Caco-2 (cell line): ENCODE measurements around the gene SLC6A20. TPM values are rescaled to one million over a fixed set of nuclear protein-coding genes. Genes with fewer than 3 reads are reported as not detected.

Experiments used
- Bru-seq: library from RNA; stranded (reverse); fragments of 400-500 nt; gene quantifications from one replicate; lab custom pipeline; 2021; lab: Mats Ljungman, UMichigan
- BruChase-seq, 2 experiments: library from RNA; stranded (reverse); fragments of 400-500 nt; gene quantifications; one replicate each; lab custom pipeline; 2021; lab: Mats Ljungman, UMichigan
- BruUV-seq: library from RNA; stranded (reverse); fragments of 400-500 nt; replicated peaks from 2 replicates; lab custom pipeline; 2021; lab: Mats Ljungman, UMichigan
- CTCF ChIA-PET: fragments of 300-600 bp; sonication (Branson Sonifier 250); formaldehyde crosslinking; loops from one replicate; lab custom pipeline; 2022; ENCODE audit warnings: antibody characterized with exemption; lab: Charles Lee
- POLR2A ChIA-PET: fragments of 300-600 bp; sonication (Branson Sonifier 250); formaldehyde crosslinking; loops from one replicate; lab custom pipeline; 2022; ENCODE audit warnings: antibody characterized with exemption; lab: Charles Lee
- DNase-seq, 2 experiments: peaks; one replicate each; pipeline versions ENCODE4 v3.0.0 to v3.0.0-alpha.2; 2020 to 2022
- H3K27me3 ChIP-seq: replicated peaks from 2 replicates; pipeline ENCODE4 v1.6.0; 2011; ENCODE audit warnings: low read length; ENCODE audit not compliant: control insufficient read depth, insufficient read depth
- H3K36me3 ChIP-seq: 2 replicates; pipeline ENCODE4 v1.5.1; 2011; ENCODE audit warnings: low read length; ENCODE audit not compliant: control insufficient read depth, insufficient read depth
- H3K4me1 ChIP-seq: fragments of 250-450 bp; sonication (Bioruptor Pico); 2 replicates; pipeline ENCODE4 v1.5.1; 2020; ENCODE audit warnings: mild to moderate bottlenecking
- H3K4me3 ChIP-seq: 2 replicates; pipeline ENCODE4 v1.5.1; 2011; ENCODE audit warnings: low read depth, mild to moderate bottlenecking, control low read depth, low read length
- H3K9me3 ChIP-seq: fragments of 250-450 bp; sonication (Bioruptor Pico); 2 replicates; pipeline ENCODE4 v1.5.1; 2020; ENCODE audit warnings: mild to moderate bottlenecking, moderate library complexity
- H3K27ac Mint-ChIP-seq: one replicate; pipeline ENCODE4 v1.8.0; 2022; ENCODE audit warnings: mixed read lengths; ENCODE audit not compliant: unreplicated experiment
- H3K27me3 Mint-ChIP-seq: one replicate; pipeline ENCODE4 v1.8.0; 2022; ENCODE audit warnings: mixed read lengths; ENCODE audit not compliant: insufficient read depth, unreplicated experiment
- H3K36me3 Mint-ChIP-seq: one replicate; pipeline ENCODE4 v1.8.0; 2022; ENCODE audit warnings: mild to moderate bottlenecking, mixed read lengths; ENCODE audit not compliant: insufficient read depth, unreplicated experiment
- H3K4me1 Mint-ChIP-seq: one replicate; pipeline ENCODE4 v1.8.0; 2022; ENCODE audit warnings: low read depth, mixed read lengths; ENCODE audit not compliant: unreplicated experiment
- H3K4me3 Mint-ChIP-seq: one replicate; pipeline ENCODE4 v1.8.0; 2022; ENCODE audit warnings: mild to moderate bottlenecking, moderate library complexity, mixed read lengths; ENCODE audit not compliant: unreplicated experiment
- H3K9me3 Mint-ChIP-seq: one replicate; pipeline ENCODE4 v1.8.0; 2022; ENCODE audit warnings: mixed read lengths; ENCODE audit not compliant: unreplicated experiment
- CTCF ChIP-seq, 2 experiments: fragments of 200-600 bp in 1 of 2; IDR thresholded peaks; 1 replicate in 1 of 2; 2 replicates in 1 of 2; pipeline versions ENCODE4 v1.5.1 to v1.8.0; 2011 to 2022; ENCODE audit warnings: antibody characterized with exemption in 1 of 2, control low read depth in 1 of 2, inconsistent platforms in 1 of 2, low read depth in 1 of 2, low read length in 1 of 2, mild to moderate bottlenecking in 1 of 2, moderate library complexity in 1 of 2; ENCODE audit not compliant: insufficient read depth in 1 of 2, severe bottlenecking in 1 of 2, unreplicated experiment in 1 of 2
- intact Hi-C: fragments of 100-400 bp; cut with micrococcal nuclease; formaldehyde crosslinking; loops from one replicate; pipeline ENCODE4 v1.10.0; 2022; ENCODE audit not compliant: unreplicated experiment
- long read RNA-seq: library from polyadenylated mRNA; stranded (forward); transcript quantifications from one replicate; pipeline ENCODE4 v2.0.0, GENCODE V29; 2022
- total RNA-seq: library from RNA; stranded (reverse); gene quantifications from 2 replicates; pipeline ENCODE4 v1.2.3, GENCODE V29; 2022

SLC6A20 gene
- total RNA-seq (0.39 and 1.4 TPM in 2 replicates), Bru-seq, nascent RNA (percentile 30 among the genes with signal in this experiment), BruChase-seq, experiment 1, labeled RNA remaining after a 2-hour chase (percentile 30 among the genes with signal in this experiment), BruChase-seq, experiment 2, labeled RNA remaining after a 6-hour chase (percentile 33 among the genes with signal in this experiment)
- long read RNA-seq, full-length matches to known transcripts: 1 of 3 reads
- long read RNA-seq, partial matches to known transcripts: 0 of 3 reads
- long read RNA-seq, other reads (novel, unspliced or antisense): 2 of 3 reads

- Mint-ChIP-seq H3K27ac (no peak within 1 kb of the TSS), H3K4me1 (peaks cover 5% of the 10 kb centered on the region), H3K27me3 (peaks cover 4% of the 10 kb centered on the region), H3K36me3 (no peaks in the 10 kb centered on the region), H3K4me3 (peak within 1 kb of the TSS; percentile 67), H3K9me3 (no peaks in the 10 kb centered on the region)
- ChIA-PET CTCF (no interaction called here), POLR2A (no interaction called here)
- DNase-seq: peak; percentile 43 to 54
- TF ChIP-seq CTCF (IDR thresholded peaks at IDR 0.05; ENCODE audit: insufficient read depth in 1 of 2, low read depth in 1 of 2, low read length in 1 of 2, severe bottlenecking in 1 of 2, unreplicated experiment in 1 of 2): no peak
- H3K9me3 ChIP-seq: no peaks in the 10 kb centered on the region
- intact Hi-C loops: no loop called here
- no TSS peak for BruUV-seq
- peak within 1 kb of the TSS; percentile 64 for H3K4me3 ChIP-seq
- H3K4me1 ChIP-seq: no peaks in the 10 kb centered on the region
- H3K36me3 ChIP-seq: no peaks in the 10 kb centered on the region; the same call in 1 of the 2 replicates
- no peaks in the 10 kb centered on the region for H3K27me3 ChIP-seq
Observed at GRCh38 chr3:45795882-45796765, at the start of gene SLC6A20. TSS of gene SLC6A20 (minus strand) at chr3:45796536. CDS start at chr3:45796419, 117 bp downstream.

- no peaks in the 10 kb centered on the region for H3K36me3 ChIP-seq
- Mint-ChIP-seq H3K4me1 (peaks cover 6% of the 10 kb centered on the region), H3K27me3 (peaks cover 24% of the 10 kb centered on the region), H3K9me3 (no peaks in the 10 kb centered on the region), H3K27ac (no peak overlapping the region), H3K36me3 (peaks cover 8% of the 10 kb centered on the region), H3K4me3 (no peak overlapping the region)
- H3K4me3 ChIP-seq: no peak overlapping the region
- POLR2A ChIA-PET: no interaction called here
- CTCF ChIA-PET: no interaction called here
- BruUV-seq: no TSS peak
- no peaks in the 10 kb centered on the region for H3K9me3 ChIP-seq
- H3K27me3 ChIP-seq: no peaks in the 10 kb centered on the region
- no peak for DNase-seq
- intact Hi-C loops: loop anchor here (5.0 kb wide), 1 partner anchor 83 kb away; no protein-coding TSS in a partner anchor
- H3K4me1 ChIP-seq: no peaks in the 10 kb centered on the region
- no peak for TF ChIP-seq CTCF (IDR thresholded peaks at IDR 0.05; ENCODE audit: insufficient read depth in 1 of 2, low read depth in 1 of 2, low read length in 1 of 2, severe bottlenecking in 1 of 2, unreplicated experiment in 1 of 2)
Observed at GRCh38 chr3:45844616-45845015, 48.3 kb upstream of the SLC6A20 start.
